ENCODE results near the gene BEST2.

The BEST2 gene

DNA sequence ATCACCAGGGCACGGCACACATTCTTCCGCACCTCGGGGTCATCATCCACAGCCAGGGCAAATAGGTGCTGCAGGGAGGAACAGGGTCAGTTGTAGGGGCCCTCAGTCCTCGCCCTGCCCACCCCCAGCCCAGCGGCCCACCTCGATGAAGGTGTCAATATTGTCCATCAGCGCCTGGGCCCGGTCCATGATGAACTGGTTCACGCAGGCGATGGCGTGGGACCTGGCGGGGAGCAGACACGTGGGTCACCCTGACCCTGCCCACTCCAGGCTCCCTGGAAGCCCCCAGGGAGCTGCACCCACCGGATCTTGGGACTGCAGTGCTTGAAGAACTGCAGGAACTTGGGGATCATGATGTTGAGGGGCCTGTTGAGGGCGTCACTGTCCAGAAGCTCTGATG is 36.5 kb upstream of the BEST2 start:
- no peak for TF ChIP-seq CTCF (IDR thresholded peaks at IDR 0.05; ENCODE audit: extremely low read depth, missing control alignments)

GRCh38 chr19:12715929-12716328 is 35.7 kb upstream of the BEST2 start:
- TF ChIP-seq CTCF (IDR thresholded peaks at IDR 0.05; ENCODE audit: extremely low read depth, missing control alignments), result no peak
- no peak for DNase-seq (ENCODE audit: low spot score)

More for the DNA sequence above, 36.5 kb upstream of the BEST2 start:
- no peak for DNase-seq (ENCODE audit: low spot score)

GRCh38 chr19:12720296-12720695 is 31.3 kb upstream of the BEST2 start:
- DNase-seq (ENCODE audit: low spot score), result no peak
- TF ChIP-seq CTCF (IDR thresholded peaks at IDR 0.05; ENCODE audit: extremely low read depth, missing control alignments), result no peak

DNA sequence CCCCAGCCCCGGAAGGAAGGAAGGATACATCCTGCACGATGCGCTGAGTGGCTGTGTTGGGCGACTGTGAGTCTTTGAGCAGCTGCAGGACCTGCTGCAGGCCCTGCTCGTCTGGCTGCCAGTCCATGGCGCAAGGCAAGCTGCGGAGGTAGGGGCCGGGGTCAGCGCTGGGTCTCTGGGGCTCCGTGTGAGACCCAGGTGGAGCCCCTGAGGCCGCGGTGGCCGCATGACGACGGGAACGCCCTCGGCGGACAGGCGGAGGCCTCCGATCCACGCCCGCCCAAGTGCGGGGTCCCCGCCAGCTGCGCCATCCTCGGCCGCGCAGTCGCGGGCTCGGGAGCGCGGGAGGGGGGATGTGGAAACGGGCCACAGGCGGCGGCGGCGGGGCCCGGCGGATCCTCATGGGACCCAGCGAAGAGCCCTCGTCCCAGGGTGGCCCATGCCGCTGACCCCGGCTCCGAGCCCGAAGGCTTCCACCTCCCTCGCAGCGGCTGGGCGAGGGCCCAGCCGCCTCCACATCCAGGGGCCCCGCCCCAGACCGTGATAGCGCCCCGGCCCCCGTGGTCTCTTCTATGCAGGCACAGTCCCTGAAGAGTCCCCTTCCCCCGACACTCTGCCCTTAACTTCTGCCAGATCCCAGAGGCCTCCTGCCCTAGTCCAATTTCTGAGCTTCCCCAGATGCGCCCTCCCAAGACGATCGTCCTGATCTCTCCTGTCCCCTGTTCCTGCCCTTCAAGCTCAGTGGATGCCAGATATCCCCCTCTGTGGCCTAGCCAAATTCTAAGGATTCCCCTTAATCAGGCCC is 30.5 kb upstream of the BEST2 start:
- no peak for TF ChIP-seq CTCF (IDR thresholded peaks at IDR 0.05; ENCODE audit: extremely low read depth, missing control alignments)
- peak; percentile 51 for DNase-seq (ENCODE audit: low spot score)

DNA sequence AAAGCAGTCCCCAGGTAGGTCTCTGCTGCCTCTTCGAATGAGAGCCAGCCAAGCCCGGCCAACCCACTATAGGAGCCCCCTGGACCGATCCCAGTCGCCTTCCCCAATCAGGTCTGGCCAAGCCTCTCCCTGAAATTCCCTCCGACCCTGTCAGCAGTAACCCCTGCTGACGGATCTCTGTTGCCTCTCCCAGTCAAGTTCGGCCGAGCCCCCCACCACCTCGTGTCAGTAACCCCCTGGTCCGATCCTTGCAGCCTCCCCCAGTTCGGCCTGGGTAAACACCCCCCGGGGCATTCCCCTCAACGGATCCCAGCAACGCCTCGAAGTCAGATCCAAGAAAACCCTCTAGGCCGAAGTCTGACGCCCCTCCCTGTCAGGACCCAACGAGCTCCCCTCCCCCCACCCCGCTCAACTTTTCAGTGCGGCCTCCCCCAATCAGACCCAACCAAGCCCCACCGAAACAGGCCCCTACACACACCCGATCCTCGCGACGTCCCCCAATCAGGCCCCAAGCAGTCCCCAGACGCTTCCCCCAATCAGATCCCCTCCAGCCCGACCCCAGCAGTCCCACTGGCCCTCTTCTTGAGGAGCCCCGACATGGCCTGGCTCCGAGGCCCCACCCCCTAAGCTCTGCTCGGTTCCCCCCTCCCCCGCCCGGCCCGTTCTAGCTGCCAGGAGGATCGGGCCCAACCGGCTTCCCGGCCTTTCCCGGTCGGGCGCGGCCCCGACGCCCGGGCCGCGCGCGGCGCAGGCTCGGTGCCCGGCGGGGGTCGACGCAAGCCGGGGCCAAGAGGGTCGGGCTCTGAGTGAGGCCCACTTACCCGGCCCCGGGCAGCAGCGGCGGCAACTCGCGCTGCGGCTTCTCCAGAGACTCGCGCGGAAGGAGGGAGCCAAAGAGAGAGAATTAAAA is 29.7 kb upstream of the BEST2 start:
- peak; percentile 89 for DNase-seq (ENCODE audit: low spot score)
- TF ChIP-seq CTCF (IDR thresholded peaks at IDR 0.05; ENCODE audit: extremely low read depth, missing control alignments), result no peak

GRCh38 chr19:12722566-12723380 is 28.8 kb upstream of the BEST2 start:
- DNase-seq (ENCODE audit: low spot score), result peak; percentile 99
- no peak for TF ChIP-seq CTCF (IDR thresholded peaks at IDR 0.05; ENCODE audit: extremely low read depth, missing control alignments)

Data from GM20000 (cell line).